GM18499 (cell line): ENCODE data around the gene FBXW12.

ENCODE experiments used
- ATAC-seq: cut with Tn5 transposase; IDR thresholded peaks from one replicate; pipeline ENCODE4 v1.9.1; 2021; ENCODE audit warnings: moderate number of reproducible peaks; ENCODE audit not compliant: insufficient read depth, unreplicated experiment

FBXW12 gene

DNA sequence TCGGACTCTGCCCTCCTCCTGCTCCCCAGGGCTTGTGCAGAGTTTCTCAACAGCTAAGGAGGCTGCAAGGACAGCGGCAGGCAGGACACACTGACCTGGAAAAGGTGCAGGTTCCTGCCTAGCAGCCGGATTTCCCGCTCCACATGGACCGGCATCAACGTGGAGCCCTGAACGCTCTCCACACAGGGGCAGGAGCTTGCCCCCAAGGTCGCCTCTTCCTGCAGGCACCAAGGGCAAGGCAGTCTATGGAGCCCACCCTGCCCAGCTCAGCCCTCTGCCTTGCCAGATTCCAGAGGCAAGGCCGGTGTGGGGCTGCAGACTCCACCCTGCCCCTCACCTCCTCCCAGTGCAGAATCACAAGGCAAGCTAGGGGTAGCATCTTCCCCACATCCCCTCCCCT is 47.1 kb downstream of the FBXW12 start:
- ATAC-seq = no peak

DNA sequence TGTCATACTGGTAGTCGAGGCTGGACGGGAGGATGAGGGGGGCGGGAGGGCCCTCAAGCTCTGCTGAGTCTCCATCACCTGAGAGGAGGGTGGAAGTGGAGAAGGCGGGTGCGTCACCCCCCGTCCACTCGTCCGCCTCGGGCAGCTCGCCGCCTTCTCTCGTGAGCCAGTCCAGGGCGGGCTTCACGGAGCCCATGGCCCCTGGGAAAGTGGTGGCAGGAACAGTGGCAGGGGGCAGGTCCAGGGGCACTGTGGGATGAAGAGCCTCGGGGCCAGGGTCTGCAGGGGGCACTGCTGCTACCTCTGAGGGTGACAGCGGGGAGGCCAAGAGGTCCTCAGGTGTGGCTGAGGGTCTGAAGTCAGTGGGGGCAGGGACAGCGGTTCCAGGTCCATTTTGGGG is 47.6 kb downstream of the FBXW12 start:
- no peak for ATAC-seq

DNA sequence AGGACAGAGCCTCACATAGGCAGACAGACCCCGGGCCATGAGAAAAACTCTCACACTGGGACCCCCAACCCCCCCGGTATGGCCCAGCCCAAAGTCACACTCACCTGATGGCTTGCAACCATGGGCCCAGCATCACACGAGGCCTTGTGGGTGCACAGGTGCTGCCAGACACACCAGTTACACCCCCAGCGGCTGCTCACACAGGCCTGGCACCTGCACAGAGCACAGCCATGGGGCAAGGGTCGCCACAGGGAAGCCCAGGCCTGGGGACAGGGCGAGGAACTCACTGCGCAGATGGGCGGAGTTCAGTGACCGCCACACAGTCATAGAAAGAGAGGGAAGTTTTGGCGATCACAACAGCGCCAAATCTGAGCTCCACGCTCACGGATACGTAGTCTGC is 48.5 kb downstream of the FBXW12 start:
- no peak for ATAC-seq

DNA sequence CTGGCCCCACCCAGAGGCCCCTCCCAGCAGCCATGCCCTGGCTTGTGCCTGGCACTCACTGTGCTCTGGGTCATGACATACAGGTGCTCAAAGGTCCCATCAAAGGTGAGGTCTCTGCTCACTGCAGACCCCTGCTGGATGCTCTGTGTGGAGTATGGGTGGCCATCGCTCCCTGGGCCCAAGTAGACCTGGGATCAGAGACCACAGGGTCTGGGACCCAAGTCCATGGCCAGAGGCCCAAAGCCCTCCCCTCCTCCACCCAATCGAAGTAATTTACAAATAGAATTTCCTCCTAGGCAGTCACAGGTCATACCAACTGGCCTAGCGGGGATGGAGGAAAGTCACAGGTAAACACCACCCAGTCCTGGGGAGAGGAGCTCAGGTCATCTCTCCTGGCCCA is 50.3 kb downstream of the FBXW12 start:
- ATAC-seq = no peak

DNA sequence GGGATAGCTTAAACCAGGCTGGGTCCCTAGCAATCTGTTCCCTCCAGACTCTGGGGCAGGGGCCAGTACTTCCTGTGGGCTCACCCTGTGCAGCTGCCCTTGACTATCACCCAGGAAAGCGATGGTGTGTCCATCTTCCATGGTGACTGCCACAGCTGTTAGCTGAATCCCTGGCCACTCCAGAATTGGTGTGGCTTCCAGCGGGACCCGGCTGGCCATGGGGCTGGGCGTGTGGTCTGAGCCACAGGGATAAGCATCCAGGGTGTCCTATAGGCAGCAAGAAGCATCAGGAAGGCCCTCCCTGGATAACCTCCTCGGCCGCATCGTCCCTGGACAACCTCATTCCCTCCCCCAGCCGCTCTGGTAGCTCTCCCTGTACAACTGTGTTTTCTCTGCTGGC is 50.7 kb downstream of the FBXW12 start:
- no peak for ATAC-seq

DNA sequence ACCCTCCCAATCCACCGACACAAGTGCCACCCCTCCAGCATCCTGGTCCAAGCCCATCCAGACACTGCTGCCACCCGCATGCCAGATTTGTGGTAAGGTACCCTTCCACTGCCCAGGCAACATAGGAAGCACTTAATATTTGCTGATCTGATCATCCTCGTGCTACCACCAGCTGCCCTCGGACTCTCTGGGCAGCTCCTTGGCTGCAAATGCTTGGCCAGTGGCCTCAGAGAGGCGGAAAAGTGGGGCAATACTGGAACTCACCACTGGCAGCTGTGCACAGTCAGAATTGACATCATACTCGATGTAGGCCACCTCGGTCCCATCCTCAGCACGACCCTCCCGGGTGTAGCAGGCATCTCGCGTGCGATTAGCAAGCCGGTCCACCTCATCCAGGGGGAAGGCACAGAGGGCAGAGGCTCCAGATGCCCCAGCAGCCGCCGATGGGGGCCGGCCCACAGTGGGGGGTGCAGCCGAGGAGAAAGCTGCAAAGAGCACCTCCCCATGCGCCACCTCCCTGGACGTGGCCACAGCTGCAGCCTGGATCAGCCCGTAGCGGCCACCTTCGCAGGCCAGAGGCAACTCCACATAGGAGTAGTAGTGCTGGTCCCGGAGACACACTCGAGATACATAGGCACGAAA is 51.3 kb downstream of the FBXW12 start:
- ATAC-seq = no peak

DNA sequence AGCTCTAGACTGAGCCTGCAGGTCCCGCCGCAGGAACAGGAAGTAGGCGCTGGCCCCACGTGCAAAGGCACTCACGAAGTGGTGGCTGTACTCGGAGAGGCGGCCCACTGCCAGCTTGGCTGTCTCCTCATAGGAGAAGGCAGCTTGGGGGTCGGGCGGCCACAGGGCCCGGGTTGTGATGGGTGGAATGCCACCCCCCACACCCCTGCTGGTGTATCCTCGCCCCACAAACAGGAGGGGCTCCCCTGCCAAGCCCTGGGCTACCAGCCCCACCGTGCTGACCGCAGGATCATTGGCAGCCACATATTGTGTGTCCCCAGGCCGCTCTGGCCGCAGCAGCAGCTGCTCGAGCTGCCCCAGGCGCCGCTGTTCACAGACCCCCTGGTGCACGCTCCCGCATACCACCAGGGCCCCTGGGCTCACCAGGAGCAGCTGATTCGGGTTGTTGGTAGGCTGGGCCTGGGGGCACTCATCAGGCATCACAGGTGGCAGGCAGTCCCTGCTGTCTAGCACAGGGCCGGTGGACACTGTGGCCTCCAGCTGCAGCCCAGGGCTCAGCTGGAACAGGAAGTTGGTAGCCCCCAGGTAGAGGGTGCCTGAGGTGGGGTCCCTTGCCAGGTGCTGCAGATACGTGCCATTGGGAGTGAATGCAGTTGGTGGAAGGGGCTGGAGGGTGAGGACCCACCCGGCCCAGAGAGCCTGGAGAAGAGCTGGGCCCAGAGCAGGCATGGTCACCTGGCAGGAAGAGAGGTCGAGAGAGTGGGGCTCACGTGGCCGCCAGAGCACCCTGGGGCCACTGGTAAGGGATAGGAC is 52.1 kb downstream of the FBXW12 start:
- ATAC-seq = no peak

DNA sequence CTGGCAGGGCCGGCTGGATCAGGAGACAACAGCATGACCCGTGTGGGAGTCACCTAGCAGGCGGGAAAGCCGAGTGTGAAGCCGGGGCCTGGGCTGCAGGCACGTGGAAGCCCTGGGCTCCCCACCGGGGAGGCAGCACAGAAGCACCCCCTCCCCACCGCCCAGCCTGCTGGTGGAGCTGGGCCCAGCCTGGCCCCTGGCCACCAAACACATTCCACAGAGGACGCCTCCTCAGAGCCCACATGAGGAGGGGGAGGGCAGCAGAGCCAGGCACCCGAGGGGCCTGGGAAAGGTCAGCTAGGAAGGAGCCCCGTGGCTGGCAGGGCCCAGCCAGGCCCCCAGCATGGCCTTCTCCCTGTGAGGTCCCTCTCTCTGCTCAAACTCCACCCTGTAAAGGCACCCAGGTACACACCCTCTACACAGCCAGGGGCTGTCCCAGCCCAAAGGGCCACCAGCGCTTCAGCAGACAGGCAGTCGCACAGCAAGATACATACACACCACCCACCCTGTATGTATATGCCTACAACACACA is 53.3 kb downstream of the FBXW12 start:
- no peak for ATAC-seq

DNA sequence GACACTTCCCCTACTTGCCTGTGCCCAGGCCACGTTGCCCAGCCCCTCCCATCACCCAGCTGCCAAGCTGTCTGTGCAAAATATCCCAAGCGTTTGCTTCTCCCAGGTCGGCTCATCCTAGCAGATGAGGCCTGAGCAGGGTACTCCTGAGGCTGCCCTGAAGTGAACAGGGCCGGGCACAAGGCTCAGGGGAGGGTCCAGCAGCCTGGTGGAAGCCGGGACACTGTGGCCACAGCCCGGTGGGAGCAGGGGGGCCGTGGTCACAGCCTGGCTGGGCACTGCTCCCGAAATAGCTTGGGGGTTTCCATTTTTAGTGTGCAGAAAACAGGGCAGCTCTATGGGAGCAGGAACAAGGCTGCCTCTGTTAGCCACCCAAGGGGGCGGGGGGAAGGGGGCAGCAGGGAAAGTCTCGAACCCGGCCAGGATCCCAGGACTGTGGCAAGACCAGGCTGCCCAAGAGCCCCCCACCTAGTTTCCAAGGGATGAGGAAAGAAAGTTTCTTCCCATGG is 54.4 kb downstream of the FBXW12 start:
- ATAC-seq = no peak

DNA sequence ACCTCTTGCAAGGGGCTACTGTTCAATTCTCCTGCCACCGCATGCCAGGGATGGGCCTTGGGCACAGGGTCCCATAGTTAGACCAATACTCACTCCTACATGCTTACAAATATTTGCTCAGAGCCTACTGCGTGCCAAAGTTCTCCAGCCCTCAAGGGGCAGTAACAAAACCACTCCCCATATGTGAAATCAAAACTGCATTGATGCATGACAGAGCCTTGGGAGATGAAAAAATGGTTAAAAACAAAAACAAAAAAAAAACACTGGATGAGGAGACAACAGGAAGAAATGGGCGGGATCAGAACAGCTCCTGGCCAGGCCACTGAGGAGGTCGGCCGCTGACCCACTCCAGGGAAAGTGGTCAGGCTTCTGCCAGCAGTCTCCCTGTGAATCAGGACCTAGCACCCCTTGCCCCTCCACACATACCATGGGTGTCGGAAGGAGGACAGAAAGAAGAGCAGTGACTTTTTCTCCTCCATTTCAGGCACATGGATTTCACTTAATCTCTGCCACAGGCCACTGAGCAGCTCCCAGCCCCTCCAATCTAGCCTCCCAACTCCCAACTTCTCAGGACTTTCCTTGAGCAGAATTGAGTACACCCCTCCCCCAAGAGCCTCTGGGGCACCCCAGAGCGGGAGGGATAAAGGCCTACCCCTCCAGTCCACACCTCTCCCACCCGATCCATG is 55.1 kb downstream of the FBXW12 start:
- no peak for ATAC-seq

DNA sequence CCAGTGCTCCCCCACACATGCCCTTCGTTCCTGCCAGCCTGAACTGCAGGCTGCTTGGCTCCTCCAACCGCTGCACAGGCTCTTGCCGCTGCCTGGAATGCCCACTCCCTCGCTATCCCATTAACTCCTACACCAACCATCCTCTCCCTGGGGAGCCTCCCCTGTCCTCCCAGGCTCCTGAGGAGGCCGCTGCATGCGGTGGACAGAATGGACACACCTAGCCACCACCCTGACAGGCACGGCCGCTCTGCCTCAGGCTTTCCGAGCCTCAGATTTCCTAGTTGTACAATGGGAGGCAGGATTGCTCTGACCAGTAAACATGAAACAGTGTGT is 55.6 kb downstream of the FBXW12 start:
- ATAC-seq = no peak

DNA sequence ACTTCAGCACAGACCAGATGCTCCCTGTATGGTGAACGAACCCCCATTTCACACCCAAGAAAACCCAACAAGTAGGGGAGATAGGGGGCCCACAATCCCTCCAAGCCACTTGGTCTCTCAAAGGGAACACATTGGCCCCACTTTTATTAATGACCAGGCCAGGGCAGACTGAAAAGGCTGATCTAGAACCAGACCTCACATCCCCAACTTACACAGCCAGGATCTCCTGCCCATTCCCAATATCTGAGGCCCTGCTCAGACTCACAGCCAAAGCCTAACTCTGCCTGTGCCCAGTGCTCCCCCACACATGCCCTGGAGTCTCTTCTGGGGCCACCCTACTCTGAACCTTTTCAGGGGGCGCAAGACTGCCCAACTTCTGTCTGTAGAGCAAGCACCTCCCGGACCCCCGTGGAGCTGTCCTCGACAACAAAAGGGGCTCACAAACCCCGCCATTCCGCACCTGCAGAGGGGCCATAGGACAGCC is 56.1 kb downstream of the FBXW12 start:
- no peak for ATAC-seq

DNA sequence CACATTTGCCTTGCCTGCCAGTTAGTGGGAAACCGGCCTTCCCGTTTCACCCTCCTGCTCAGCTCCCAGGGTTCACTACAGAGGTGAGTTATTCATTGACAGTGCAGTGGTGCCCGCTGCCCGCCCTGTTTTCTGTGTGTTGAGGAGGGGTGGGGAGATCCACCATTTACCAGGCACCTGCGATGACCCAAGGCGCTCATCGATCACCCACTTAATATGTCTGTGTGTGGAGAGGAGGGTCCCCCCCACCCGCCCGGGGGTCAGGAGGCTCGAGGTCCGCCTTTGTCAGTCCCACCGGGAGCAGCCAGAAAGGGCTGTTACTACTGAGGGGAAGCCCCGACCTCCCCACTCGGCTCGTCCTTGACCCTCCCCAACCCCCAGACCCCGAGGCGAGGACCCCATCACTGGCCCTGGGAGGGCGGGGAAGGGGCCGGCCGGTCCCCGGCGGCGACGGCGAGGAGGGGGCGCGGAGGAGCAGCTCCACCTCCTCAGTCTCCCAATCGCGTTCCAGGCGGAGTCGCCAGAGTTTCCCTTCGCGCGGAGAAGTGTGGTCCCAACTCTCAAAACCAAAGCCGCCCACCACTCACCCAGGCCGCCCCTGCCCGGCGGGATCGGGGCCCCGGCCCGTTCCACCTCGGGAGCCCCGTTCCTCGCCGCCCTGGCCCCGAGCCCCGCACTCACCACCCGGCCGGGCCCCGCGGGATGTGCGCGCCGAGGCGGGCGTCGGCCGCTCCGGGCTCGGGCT is 56.7 kb downstream of the FBXW12 start:
- ATAC-seq = no peak

DNA sequence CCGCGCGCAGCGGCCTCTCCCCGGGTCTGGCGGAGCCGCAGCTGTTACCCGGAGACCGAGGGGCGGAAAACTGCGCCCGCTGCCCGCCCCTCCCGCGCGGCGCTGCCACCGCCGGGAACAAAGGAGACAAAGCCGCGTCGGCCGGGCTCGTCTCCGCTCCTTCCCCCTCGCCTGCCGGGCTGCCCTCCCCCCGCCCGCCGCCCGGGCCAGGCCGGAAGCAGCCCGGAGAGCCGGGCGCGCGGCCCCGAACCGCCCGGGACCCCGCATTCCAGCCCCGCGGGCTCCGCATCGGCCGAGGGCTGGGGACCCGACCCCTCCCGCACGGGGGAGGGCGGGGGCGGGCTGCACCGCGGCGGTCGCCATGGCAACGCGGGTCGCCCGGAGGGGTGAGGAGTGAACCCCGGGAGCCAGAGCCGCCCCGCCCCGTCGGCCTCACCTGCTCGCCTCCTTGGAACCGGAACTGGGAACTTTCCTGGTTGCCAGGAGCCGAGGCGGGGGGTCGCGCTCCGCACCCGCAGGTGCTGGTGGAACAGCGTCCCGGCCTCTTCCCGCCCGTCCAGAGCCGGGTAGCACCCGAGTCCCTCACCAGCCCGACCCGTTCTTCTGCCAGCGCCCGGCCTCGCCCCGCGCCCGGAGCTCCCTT is 57.4 kb downstream of the FBXW12 start:
- ATAC-seq = no peak

DNA sequence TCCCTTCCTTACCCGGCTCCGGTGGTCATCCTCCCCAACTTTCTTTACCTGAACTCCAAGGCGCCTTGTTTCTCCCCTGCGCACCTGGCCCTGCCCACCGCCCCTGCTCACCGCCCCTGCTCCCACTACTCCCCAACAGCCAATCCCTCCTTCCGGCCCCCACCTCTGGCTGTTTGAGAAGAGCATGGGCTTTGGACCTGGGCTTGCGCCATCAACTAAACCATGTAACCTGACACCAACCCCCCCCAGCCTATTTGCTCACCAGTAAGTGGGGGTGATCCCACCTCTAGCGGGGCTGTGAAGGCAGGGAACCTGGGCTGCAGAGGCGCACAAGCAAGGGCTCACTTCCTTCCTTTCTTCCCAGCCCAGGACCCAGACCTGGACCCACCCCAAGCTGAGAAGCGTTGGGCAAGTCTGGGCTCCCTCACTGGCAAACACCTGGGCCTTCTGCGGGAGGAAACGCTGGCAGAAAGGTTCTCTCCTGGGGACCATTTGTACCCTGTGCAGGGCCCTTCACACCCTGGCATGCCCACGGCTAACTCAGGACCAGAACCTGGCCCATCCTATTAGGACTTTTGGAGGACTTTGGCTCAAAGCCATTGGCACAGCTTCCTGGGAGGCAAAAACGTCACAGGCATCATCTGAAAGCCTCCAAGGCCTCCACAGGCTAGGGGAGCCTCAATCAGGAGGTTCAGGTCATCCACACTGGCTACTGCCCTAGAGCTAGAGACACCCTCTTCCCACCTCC is 58.1 kb downstream of the FBXW12 start, which contains the start of gene PLXNB1:
Gene PLXNB1, minus strand, starts transcription at position 127 of the 748 bp plus-strand sequence. CDS start 5,475 bp downstream, outside the sequence.
- ATAC-seq = no peak

DNA sequence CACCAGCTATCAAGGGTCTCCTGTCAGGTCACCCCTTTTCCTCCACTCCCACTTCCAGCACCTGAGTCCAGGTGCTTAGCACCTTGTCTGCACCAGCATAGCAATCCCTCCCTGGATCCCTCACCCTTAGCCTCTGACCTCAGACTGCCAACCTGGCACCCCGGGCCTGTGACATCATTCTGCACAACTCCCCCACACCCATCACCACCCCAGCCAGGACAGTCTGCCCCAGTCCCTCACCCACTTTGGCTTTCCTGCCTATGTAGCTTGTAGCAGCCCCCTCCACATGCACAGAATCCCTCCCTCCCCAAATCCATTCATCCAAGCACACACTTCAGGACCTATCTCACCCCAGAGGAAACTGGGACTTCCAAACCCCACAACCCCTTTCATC is 58.7 kb downstream of the FBXW12 start:
- no peak for ATAC-seq

DNA sequence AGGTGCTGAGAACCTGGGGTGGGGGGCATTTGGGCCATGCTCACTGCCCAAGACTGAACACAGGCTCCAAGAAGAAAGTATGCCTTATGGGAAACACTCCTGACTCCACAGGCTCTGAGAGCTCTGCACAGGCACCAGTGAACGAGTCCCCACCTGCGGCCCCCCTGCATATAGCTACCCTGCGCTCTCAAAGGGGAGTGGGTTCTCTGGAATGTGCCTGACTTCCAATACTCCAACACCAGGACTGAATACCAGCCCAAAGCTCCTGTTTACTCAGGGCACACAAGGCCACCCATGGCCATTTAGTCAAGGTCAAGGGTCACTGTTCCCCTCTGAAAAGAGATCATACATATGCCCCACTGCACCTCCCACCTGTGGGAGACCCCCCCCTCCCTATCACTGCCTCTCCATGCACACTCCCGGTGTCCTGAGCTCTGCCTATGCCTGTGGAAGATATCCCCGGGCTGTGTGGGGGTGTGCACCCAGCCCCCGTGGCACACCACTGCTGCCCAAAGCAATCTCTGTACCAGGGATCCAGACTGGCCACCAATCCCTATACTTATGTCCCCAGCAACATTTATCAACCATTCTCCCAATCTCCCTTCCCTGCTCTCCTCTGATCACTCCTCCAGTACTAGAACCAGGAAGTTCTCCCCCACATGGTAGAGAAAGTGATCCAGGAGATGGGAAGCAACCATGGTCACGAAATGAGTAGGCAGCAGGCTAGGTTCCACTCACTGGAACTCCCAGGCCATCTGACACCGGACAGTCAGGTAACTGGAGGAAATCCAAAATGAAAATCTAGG is 59.4 kb downstream of the FBXW12 start:
- ATAC-seq = no peak
